HG03457 (cell line): ENCODE measurements around the gene PLEKHA4.
"Not testable (repeated sequence)": the region's sequence is repeated elsewhere in the genome, so short reads cannot be mapped to it uniquely, and the experiment has no call there.

ENCODE experiments used
- ATAC-seq: cut with Tn5 transposase; IDR thresholded peaks from one replicate; pipeline ENCODE4 v1.9.1; 2021; ENCODE audit warnings: moderate number of reproducible peaks; ENCODE audit not compliant: unreplicated experiment

Gene PLEKHA4

GRCh38 chr19:48887861-48888612 is 19.6 kb upstream of the PLEKHA4 start:
- ATAC-seq = no peak

- ATAC-seq = no peak
These were observed 15.3 kb upstream of the PLEKHA4 start for GRCh38 chr19:48883726-48884125.

GRCh38 chr19:48881741-48882657 is 13.6 kb upstream of the PLEKHA4 start:
- ATAC-seq = no peak

GRCh38 chr19:48879696-48880095 is 11.3 kb upstream of the PLEKHA4 start:
- ATAC-seq = not testable (repeated sequence)

- no peak for ATAC-seq
These were observed 10.7 kb upstream of the PLEKHA4 start for GRCh38 chr19:48879025-48879637.

- ATAC-seq = no peak
These were observed 10.0 kb upstream of the PLEKHA4 start for GRCh38 chr19:48878196-48879024.

- no peak for ATAC-seq
These were observed 9.4 kb upstream of the PLEKHA4 start for GRCh38 chr19:48877855-48878195.

- ATAC-seq = not testable (repeated sequence)
These were observed 7.9 kb upstream of the PLEKHA4 start for GRCh38 chr19:48876043-48876981.

GRCh38 chr19:48874303-48875135 is 6.1 kb upstream of the PLEKHA4 start:
- ATAC-seq = no peak

- ATAC-seq = no peak
These were observed 5.3 kb upstream of the PLEKHA4 start for GRCh38 chr19:48873476-48874302.

- no peak for ATAC-seq
These were observed 4.6 kb upstream of the PLEKHA4 start for GRCh38 chr19:48872884-48873475.

GRCh38 chr19:48872182-48872883 is 3.9 kb upstream of the PLEKHA4 start, which contains the start of gene PPP1R15A:
Gene PPP1R15A (plus strand): TSS chr19:48872421. CDS start chr19:48873234, 813 bp downstream.
- ATAC-seq = no peak

- not testable (repeated sequence) for ATAC-seq
These were observed 3.2 kb upstream of the PLEKHA4 start for GRCh38 chr19:48871471-48872181.

GRCh38 chr19:48870048-48870447 is 1.6 kb upstream of the PLEKHA4 start:
- ATAC-seq = no peak

GRCh38 chr19:48867746-48868113 is 687 bp downstream of the PLEKHA4 start:
- no peak for ATAC-seq

- no peak for ATAC-seq
These were observed 1.2 kb downstream of the PLEKHA4 start for GRCh38 chr19:48867123-48867745.
